ENCODE measurements around the gene EIF3K.
"Not testable (repeated sequence)": the region's sequence is repeated elsewhere in the genome, so short reads cannot be mapped to it uniquely, and the experiment has no call there.

The EIF3K gene

GRCh38 chr19:38624822-38625221, 5.8 kb downstream of the EIF3K start:
- H3K27me3 ChIP-seq, result no peaks in the 10 kb centered on the region
- no peak overlapping the region for H3K27ac ChIP-seq
- H3K4me1 ChIP-seq, result peaks cover 0 to 9% (median 5%) of the 10 kb centered on the region in 4 donors
- intact Hi-C loops (cut with DNase I; ENCODE audit: low total_unique reads), result no loop called here
- no peaks in the 10 kb centered on the region for H3K9me3 ChIP-seq
- no peak for DNase-seq
- TF ChIP-seq, protein P1, sequence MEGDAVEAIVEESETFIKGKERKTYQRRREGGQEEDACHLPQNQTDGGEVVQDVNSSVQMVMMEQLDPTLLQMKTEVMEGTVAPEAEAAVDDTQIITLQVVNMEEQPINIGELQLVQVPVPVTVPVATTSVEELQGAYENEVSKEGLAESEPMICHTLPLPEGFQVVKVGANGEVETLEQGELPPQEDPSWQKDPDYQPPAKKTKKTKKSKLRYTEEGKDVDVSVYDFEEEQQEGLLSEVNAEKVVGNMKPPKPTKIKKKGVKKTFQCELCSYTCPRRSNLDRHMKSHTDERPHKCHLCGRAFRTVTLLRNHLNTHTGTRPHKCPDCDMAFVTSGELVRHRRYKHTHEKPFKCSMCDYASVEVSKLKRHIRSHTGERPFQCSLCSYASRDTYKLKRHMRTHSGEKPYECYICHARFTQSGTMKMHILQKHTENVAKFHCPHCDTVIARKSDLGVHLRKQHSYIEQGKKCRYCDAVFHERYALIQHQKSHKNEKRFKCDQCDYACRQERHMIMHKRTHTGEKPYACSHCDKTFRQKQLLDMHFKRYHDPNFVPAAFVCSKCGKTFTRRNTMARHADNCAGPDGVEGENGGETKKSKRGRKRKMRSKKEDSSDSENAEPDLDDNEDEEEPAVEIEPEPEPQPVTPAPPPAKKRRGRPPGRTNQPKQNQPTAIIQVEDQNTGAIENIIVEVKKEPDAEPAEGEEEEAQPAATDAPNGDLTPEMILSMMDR (IDR thresholded peaks at IDR 0.05), result no peak
- no peak overlapping the region for H3K4me3 ChIP-seq
- H3K36me3 ChIP-seq, result peaks cover 87 to 96% (median 87%) of the 10 kb centered on the region in 3 donors

DNA sequence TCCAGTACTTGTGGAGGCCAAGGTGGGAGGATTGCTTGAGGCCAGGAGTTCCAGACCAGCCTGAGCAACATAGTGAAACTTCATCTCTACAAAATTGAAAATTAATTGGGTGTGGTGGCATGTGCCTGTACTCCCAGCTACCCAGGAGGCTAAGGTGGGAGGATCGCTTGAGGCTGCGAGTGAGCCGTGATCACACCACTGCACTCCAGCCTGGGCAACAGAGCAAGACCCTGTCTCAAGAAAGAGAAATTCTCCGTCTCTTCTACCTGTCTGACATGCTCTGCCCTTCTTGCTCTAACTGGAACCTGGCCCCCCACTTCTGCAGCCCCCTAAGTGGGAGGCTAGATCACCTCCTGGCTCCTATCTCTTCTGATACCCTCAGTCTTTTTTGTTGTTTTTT, 7.4 kb downstream of the EIF3K start:
- no peak overlapping the region for H3K27ac ChIP-seq
- H3K4me1 ChIP-seq, result no peaks in the 10 kb centered on the region
- H3K9me3 ChIP-seq, result no peaks in the 10 kb centered on the region
- peaks cover 78 to 99% (median 87%) of the 10 kb centered on the region in 3 donors for H3K36me3 ChIP-seq
- H3K27me3 ChIP-seq, result no peaks in the 10 kb centered on the region
- no peak for DNase-seq
- no peak overlapping the region for H3K4me3 ChIP-seq
- TF ChIP-seq, protein P1 (IDR thresholded peaks at IDR 0.05), result no peak
- intact Hi-C loops (cut with DNase I; ENCODE audit: low total_unique reads), result no loop called here

DNA sequence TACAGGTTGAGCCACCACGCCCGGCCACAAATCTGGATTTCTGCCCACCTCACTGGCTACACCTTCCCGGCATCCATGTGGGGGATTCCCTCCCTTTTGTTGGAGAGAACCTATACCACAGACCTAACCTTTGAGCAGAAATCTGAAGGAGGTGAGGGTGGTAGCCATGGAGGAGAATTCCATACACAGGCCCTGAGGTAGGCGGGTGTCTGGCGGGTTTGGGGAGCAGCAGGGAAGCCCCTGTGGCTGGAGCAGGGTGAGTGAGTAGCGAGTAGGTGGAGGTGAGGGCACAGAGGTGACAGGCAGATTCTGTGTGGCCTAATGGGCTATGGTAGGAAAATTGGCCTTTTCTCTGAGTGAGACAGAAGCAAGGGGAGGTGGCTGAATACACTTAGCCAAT, 10.6 kb downstream of the EIF3K start:
- Histone ChIP-seq H3K27me3 (no peaks in the 10 kb centered on the region), H3K4me1 (peaks cover 0 to 1% (median 0%) of the 10 kb centered on the region in 4 donors), H3K27ac (no peak overlapping the region), H3K9me3 (no peaks in the 10 kb centered on the region), H3K4me3 (no peak overlapping the region), H3K36me3 (peaks cover 55 to 90% (median 81%) of the 10 kb centered on the region in 3 donors)
- intact Hi-C loops (cut with DNase I; ENCODE audit: low total_unique reads), result no loop called here
- TF ChIP-seq, protein P1 (IDR thresholded peaks at IDR 0.05), result no peak
- no peak for DNase-seq

- H3K27me3 ChIP-seq, DNase-seq, H3K9me3 ChIP-seq, H3K4me1 ChIP-seq, H3K27ac ChIP-seq, H3K4me3 ChIP-seq: not testable (repeated sequence)
- H3K36me3 ChIP-seq, result peaks cover 37 to 87% (median 79%) of the 10 kb centered on the region in 3 donors
- intact Hi-C loops (cut with DNase I; ENCODE audit: low total_unique reads), result loop anchor here (5.0 kb wide), 1 partner anchor 229 kb away; the partner anchor contains the start of gene FAM98C
These were observed 12.3 kb downstream of the EIF3K start for GRCh38 chr19:38631301-38631700.

DNA sequence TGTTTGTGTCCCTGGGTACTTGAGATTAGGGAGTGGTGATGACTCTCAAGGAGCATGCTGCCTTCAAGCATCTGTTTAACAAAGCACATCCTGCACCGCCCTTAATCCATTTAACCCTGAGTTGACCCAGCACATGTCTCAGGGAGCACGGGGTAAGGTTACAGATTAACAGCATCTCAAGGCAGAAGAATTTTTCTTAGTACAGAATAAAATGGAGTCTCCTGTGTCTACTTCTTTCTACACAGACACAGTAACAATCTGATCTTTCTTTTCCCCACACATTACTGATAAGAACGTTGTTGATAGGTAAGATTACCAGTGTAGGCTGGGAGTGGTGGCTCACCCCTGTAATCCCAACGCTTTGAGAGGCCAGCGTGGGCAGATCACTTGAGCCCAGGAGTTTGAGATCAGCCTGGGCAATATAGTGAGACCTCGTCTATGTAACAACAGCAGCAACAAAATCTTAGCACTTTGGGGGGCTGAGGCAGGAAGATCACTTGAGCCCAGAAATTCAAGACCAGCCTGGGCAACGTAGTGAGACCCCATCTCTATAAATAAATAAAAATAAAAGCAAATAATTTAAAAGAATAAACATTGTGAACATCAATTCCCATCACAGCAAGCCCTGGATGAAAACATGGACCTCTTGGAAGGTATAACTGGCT, 13.0 kb downstream of the EIF3K start:
- not testable (repeated sequence) for H3K27ac ChIP-seq, H3K9me3 ChIP-seq, H3K4me1 ChIP-seq, H3K4me3 ChIP-seq, H3K27me3 ChIP-seq, DNase-seq
- intact Hi-C loops (cut with DNase I; ENCODE audit: low total_unique reads), result loop anchor here (5.0 kb wide), 1 partner anchor 230 kb away; the partner anchor contains the start of gene FAM98C
- peaks cover 31 to 87% (median 77%) of the 10 kb centered on the region in 3 donors for H3K36me3 ChIP-seq

DNA sequence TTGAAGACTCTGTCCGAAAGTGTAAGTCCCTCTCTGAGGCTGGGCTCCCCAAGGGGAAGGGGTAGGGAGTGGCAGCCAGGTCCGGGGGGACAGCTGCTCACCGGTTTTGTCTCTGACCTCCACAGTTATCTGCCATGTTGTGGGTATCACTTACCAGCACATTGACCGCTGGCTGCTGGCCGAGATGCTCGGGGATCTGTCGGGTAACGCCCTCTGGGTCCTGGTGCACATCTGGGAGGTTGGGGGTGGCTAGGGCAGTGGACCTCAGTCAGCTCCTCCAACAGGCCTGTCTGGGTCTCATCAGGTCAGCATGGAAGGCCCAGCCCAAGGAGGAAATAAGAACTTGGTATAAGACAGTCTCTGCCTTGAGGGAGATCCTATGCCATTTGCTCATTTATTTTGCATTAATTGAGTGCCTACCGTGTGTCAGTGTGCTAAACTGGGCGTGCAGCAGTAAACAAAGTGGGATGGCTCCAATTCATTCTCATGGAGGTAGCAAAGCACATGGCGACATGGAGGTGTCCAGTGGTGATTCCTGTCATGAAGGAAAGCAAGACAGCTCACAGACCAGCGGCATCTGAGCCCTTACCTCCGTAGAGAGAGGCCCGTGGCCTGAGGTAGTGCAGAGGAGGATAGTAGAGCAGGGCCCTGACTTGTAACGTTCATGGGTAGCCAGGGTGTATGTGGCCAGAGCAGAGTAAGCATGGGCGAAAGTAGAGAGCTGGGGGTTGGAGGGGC, 13.7 kb downstream of the EIF3K start:
- H3K27ac ChIP-seq, result no peak overlapping the region
- H3K27me3 ChIP-seq, result no peaks in the 10 kb centered on the region
- TF ChIP-seq, protein P1 (IDR thresholded peaks at IDR 0.05), result no peak
- DNase-seq, result no peak
- no peak overlapping the region for H3K4me3 ChIP-seq
- H3K4me1 ChIP-seq, result peaks cover 0 to 9% (median 0%) of the 10 kb centered on the region in 4 donors
- intact Hi-C loops (cut with DNase I; ENCODE audit: low total_unique reads), result loop anchor here (5.0 kb wide), 1 partner anchor 230 kb away; the partner anchor contains the start of gene FAM98C
- H3K9me3 ChIP-seq, result no peaks in the 10 kb centered on the region
- H3K36me3 ChIP-seq, result peaks cover 26 to 86% (median 70%) of the 10 kb centered on the region in 3 donors

All from tibial artery (tissue), 4 donors.